NCI-H524 treated with DMSO at 0.1 percent for 48 hours (cell line): ENCODE measurements around the gene TMED7.

ENCODE experiments used
- DNase-seq: peaks from one replicate; lab custom pipeline; 2025; lab: John Stamatoyannopoulos, UW

Gene TMED7

GRCh38 chr5:115627295-115627865 lies 1.5 kb upstream of the TMED7 start:
- DNase-seq, result no peak

GRCh38 chr5:115626445-115626823 lies 598 bp upstream of the TMED7 start:
- peak; percentile 72 for DNase-seq

- no peak for DNase-seq
Measured at GRCh38 chr5:115624994-115625393, 842 bp downstream of the TMED7 start.

GRCh38 chr5:115623658-115624057 lies 2.2 kb downstream of the TMED7 start:
- DNase-seq, result no peak

- no peak for DNase-seq
Measured at GRCh38 chr5:115621365-115621900, 4.4 kb downstream of the TMED7 start.

- no peak for DNase-seq
Measured at GRCh38 chr5:115616892-115617291, 8.9 kb downstream of the TMED7 start.

- no peak for DNase-seq
Measured at GRCh38 chr5:115616472-115616871, 9.4 kb downstream of the TMED7 start.

- DNase-seq, result no peak
Measured at GRCh38 chr5:115611873-115612272, 14.0 kb downstream of the TMED7 start.

- no peak for DNase-seq
Measured at GRCh38 chr5:115607935-115608334, 17.9 kb downstream of the TMED7 start.

- no peak for DNase-seq
Measured at GRCh38 chr5:115605436-115605835, 20.4 kb downstream of the TMED7 start.

- no peak for DNase-seq
Measured at GRCh38 chr5:115602591-115603125, 23.2 kb downstream of the TMED7 start.

GRCh38 chr5:115601701-115602590 lies 23.9 kb downstream of the TMED7 start, which contains the start of gene TICAM2:
Gene TICAM2, minus strand, starts transcription at chr5:115602479. Its CDS starts 21,223 bp downstream, at chr5:115581256.
- no peak for DNase-seq

GRCh38 chr5:115600766-115601165 lies 25.1 kb downstream of the TMED7 start:
- DNase-seq, result no peak

- no peak for DNase-seq
Measured at GRCh38 chr5:115599924-115600323, 25.9 kb downstream of the TMED7 start.

GRCh38 chr5:115599502-115599901 lies 26.3 kb downstream of the TMED7 start:
- no peak for DNase-seq

- no peak for DNase-seq
Measured at GRCh38 chr5:115594128-115595047, 31.4 kb downstream of the TMED7 start.

- DNase-seq, result no peak
Measured at GRCh38 chr5:115589043-115589442, 36.8 kb downstream of the TMED7 start.

- DNase-seq, result no peak
Measured at GRCh38 chr5:115588640-115589039, 37.2 kb downstream of the TMED7 start.

- DNase-seq, result no peak
Measured at GRCh38 chr5:115586525-115587146, 39.2 kb downstream of the TMED7 start.

- no peak for DNase-seq
Measured at GRCh38 chr5:115585265-115585664, 40.6 kb downstream of the TMED7 start.

GRCh38 chr5:115584501-115584900 lies 41.3 kb downstream of the TMED7 start:
- no peak for DNase-seq
